Breast epithelium (tissue), 4 donors: ENCODE measurements around the gene GALNT10. TPM values are rescaled to one million over a fixed set of nuclear protein-coding genes. Genes with fewer than 3 reads are reported as not detected.

Experiments used
- DNase-seq, 2 donors: peaks; one replicate each; pipeline ENCODE4 v3.0.0-alpha.2; 2019; ENCODE audit warnings: low spot score in 2 of 2
- H3K27ac ChIP-seq, 2 donors: fragments of 200-600 bp; sonication (generic) in 1 of 2; one replicate each; pipeline ENCODE4 v1.5.1; 2016 to 2019; ENCODE audit warnings: mild to moderate bottlenecking in 1 of 2
- H3K27me3 ChIP-seq, 2 donors: fragments of 200-600 bp; sonication (generic) in 1 of 2; one replicate each; pipeline versions ENCODE4 v1.5.1 to v1.6.0; 2017 to 2019; ENCODE audit warnings: control low read depth in 1 of 2, mild to moderate bottlenecking in 1 of 2
- H3K36me3 ChIP-seq: fragments of 200-600 bp; one replicate; pipeline ENCODE4 v1.5.1; 2019
- H3K4me1 ChIP-seq, 2 donors: fragments of 200-600 bp; sonication (generic); one replicate each; pipeline ENCODE4 v1.5.1; 2016 to 2019; ENCODE audit warnings: control low read depth in 1 of 2
- H3K4me3 ChIP-seq, 3 donors: fragments of 200-600 bp; sonication (generic); 1 replicate in 2 of 3; 2 replicates in 1 of 3; pipeline ENCODE4 v1.5.1; 2016 to 2019; ENCODE audit warnings: mild to moderate bottlenecking in 3 of 3, moderate library complexity in 2 of 3
- H3K9me3 ChIP-seq, 2 donors: fragments of 200-600 bp; sonication (generic) in 1 of 2; one replicate each; pipeline ENCODE4 v1.5.1; 2016 to 2019; ENCODE audit warnings: control low read depth in 1 of 2
- CTCF ChIP-seq, 3 donors: fragments of 450-650 bp; IDR thresholded peaks; one replicate each; pipeline ENCODE4 v1.5.1; 2016 to 2017; ENCODE audit warnings: antibody characterized with exemption in 3 of 3, mild to moderate bottlenecking in 3 of 3, moderate library complexity in 3 of 3
- POLR2A ChIP-seq: fragments of 450-650 bp; IDR thresholded peaks from one replicate; pipeline ENCODE4 v1.6.1; 2016; ENCODE audit warnings: antibody characterized with exemption, mild to moderate bottlenecking, moderate library complexity
- POLR2AphosphoS5 ChIP-seq, 3 donors: sonication (generic); formaldehyde crosslinking; IDR thresholded peaks; one replicate each; pipeline ENCODE4 v1.6.1; 2017; ENCODE audit warnings: antibody characterized with exemption in 3 of 3
- intact Hi-C: fragments of 100-400 bp; cut with DNase I; formaldehyde crosslinking; loops from one replicate; pipeline ENCODE4 v1.15.1; 2023; ENCODE audit warnings: low total_unique reads
- total RNA-seq, 3 donors: library from RNA; depleted of rRNA; stranded (reverse); fragments of >200 nt; gene quantifications; one replicate each; pipeline ENCODE4 v1.1.0, GENCODE V29; 2016

The GALNT10 gene
- total RNA-seq, 3 donors from 2014 or later = 32.8 to 67.2 (median 34.1) TPM

- H3K9me3 ChIP-seq = no peaks in the 10 kb centered on the region
- no peaks in the 10 kb centered on the region for H3K4me1 ChIP-seq
- intact Hi-C loops = no loop called here
- no peak overlapping the region for H3K27ac ChIP-seq
- H3K4me3 ChIP-seq = no peak overlapping the region
- DNase-seq = no peak
- no peaks in the 10 kb centered on the region for H3K36me3 ChIP-seq
- no peak for TF ChIP-seq CTCF (IDR thresholded peaks at IDR 0.05)
- TF ChIP-seq POLR2AphosphoS5 (IDR thresholded peaks at IDR 0.05) = no peak
- TF ChIP-seq POLR2A = no peak
- H3K27me3 ChIP-seq = no peaks in the 10 kb centered on the region
Observed at GRCh38 chr5:154311362-154311761, 120.8 kb downstream of the GALNT10 start.

GRCh38 chr5:154312000-154312399 is 121.5 kb downstream of the GALNT10 start:
- H3K27ac ChIP-seq = no peak overlapping the region
- no peaks in the 10 kb centered on the region for H3K9me3 ChIP-seq
- intact Hi-C loops = no loop called here
- TF ChIP-seq CTCF (IDR thresholded peaks at IDR 0.05) (no peak), POLR2AphosphoS5 (IDR thresholded peaks at IDR 0.05) (no peak), POLR2A (no peak)
- no peak overlapping the region for H3K4me3 ChIP-seq
- H3K36me3 ChIP-seq = no peaks in the 10 kb centered on the region
- no peak for DNase-seq
- no peaks in the 10 kb centered on the region for H3K27me3 ChIP-seq
- no peaks in the 10 kb centered on the region for H3K4me1 ChIP-seq

GRCh38 chr5:154312576-154312975 is 122.0 kb downstream of the GALNT10 start:
- Histone ChIP-seq H3K27ac (no peak overlapping the region), H3K36me3 (no peaks in the 10 kb centered on the region), H3K27me3 (no peaks in the 10 kb centered on the region), H3K9me3 (no peaks in the 10 kb centered on the region), H3K4me3 (no peak overlapping the region), H3K4me1 (no peaks in the 10 kb centered on the region)
- intact Hi-C loops = no loop called here
- no peak for DNase-seq
- TF ChIP-seq CTCF (IDR thresholded peaks at IDR 0.05) (no peak), POLR2A (no peak), POLR2AphosphoS5 (IDR thresholded peaks at IDR 0.05) (no peak)

- no peaks in the 10 kb centered on the region for H3K27me3 ChIP-seq
- no peak for TF ChIP-seq CTCF (IDR thresholded peaks at IDR 0.05)
- TF ChIP-seq POLR2AphosphoS5 (IDR thresholded peaks at IDR 0.05) = no peak
- TF ChIP-seq POLR2A = no peak
- H3K27ac ChIP-seq = no peak overlapping the region
- intact Hi-C loops = no loop called here
- H3K4me1 ChIP-seq = no peaks in the 10 kb centered on the region
- no peak overlapping the region for H3K4me3 ChIP-seq
- H3K9me3 ChIP-seq = no peaks in the 10 kb centered on the region
- DNase-seq = no peak
- no peaks in the 10 kb centered on the region for H3K36me3 ChIP-seq
Observed at GRCh38 chr5:154313360-154314017, 123.0 kb downstream of the GALNT10 start.

GRCh38 chr5:154315196-154315595 is 124.7 kb downstream of the GALNT10 start:
- intact Hi-C loops = no loop called here
- TF ChIP-seq CTCF (IDR thresholded peaks at IDR 0.05) (no peak), POLR2AphosphoS5 (IDR thresholded peaks at IDR 0.05) (no peak), POLR2A (no peak)
- no peaks in the 10 kb centered on the region for H3K36me3 ChIP-seq
- no peaks in the 10 kb centered on the region for H3K4me1 ChIP-seq
- no peaks in the 10 kb centered on the region for H3K9me3 ChIP-seq
- no peaks in the 10 kb centered on the region for H3K27me3 ChIP-seq
- H3K27ac ChIP-seq = no peak overlapping the region
- DNase-seq = no peak
- no peak overlapping the region for H3K4me3 ChIP-seq
